Cardiac septum (tissue), 1 donor: ENCODE measurements around the gene MPZL3. TPM values are rescaled to one million over a fixed set of nuclear protein-coding genes. Genes with fewer than 3 reads are reported as not detected.
"Not testable (repeated sequence)": the region's sequence is repeated elsewhere in the genome, so short reads cannot be mapped to it uniquely, and the experiment has no call there.

ENCODE experiments used
- DNase-seq: peaks from one replicate; pipeline ENCODE4 v3.0.0-alpha.2; 2020; ENCODE audit warnings: low spot score
- intact Hi-C: fragments of 100-400 bp; cut with DNase I; formaldehyde crosslinking; loops from one replicate; pipeline ENCODE4 v1.14.0; 2022
- total RNA-seq: library from RNA; stranded (reverse); fragmentation: NEBNext Ultra II Directional; extraction: Animal tissue kit (Norgen Biotek cat#: 25700); gene quantifications from one replicate; pipeline ENCODE4 v1.2.1, GENCODE V29; 2021
- donor health status: DM: no; HTN: no; CAD: no.

Gene MPZL3
- total RNA-seq, 1 donor from 2014 or later, result 3.8 TPM

GRCh38 chr11:118198370-118198769 is 53.8 kb downstream of the MPZL3 start:
- DNase-seq, result peak; percentile 89
- intact Hi-C loops, result loop anchor here (2.0 to 5.0 kb wide), 3 partner anchors 39 to 154 kb away; no protein-coding TSS in a partner anchor

- peak; percentile 90 for DNase-seq
- intact Hi-C loops, result loop anchor here (1.0 to 5.0 kb wide), 2 partner anchors 20 to 42 kb away; no protein-coding TSS in a partner anchor
Measured at GRCh38 chr11:118194835-118195627, 57.1 kb downstream of the MPZL3 start.

GRCh38 chr11:118193910-118194566 is 58.1 kb downstream of the MPZL3 start:
- DNase-seq, result no peak
- intact Hi-C loops, result no loop called here

DNA sequence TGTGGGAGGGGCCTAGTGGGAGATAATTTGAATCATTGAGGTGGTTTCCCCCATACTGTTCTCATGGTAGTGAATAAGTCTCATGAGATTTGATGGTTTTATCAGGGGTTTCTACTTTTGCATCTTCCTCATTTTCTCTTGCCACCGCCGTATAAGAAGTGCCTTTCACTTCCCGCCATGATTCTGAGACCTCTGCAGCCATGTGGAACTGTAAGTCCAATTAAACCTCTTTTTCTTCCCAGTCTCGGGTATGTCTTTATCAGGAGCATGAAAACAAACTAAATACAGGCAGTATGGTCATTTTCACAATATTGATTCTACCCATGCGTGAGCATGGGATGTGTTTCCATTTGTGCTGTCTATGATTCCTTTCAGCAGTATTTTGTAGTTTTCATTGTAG is 59.3 kb downstream of the MPZL3 start:
- DNase-seq, intact Hi-C loops: not testable (repeated sequence)

DNA sequence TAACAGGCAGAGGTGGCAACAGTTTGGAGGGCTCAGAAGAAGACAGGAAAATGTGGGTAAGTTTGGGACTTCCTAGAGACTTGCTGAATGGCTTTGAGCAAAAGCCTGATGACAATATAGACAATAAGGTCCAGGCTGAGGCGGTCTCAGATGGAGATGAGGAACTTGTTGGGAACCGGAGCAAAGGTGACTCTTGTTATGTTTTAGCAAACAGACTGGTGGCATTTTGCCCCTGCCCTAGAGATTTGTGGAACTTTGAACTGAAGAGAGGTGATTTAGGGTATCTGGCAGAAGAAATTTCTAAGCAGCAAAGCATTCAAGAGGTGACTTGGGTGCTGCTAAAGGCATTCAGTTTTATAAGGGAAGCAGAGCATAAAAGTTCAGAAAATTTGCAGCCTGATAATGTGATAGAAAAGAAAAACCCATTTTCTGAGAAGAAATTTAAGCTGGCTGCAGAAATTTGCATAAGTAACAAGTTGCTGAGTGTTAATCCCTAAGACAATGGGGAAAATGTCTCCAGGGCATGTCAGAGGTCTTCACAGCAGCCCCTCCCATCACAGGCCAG is 61.1 kb downstream of the MPZL3 start:
- DNase-seq, intact Hi-C loops: not testable (repeated sequence)

DNA sequence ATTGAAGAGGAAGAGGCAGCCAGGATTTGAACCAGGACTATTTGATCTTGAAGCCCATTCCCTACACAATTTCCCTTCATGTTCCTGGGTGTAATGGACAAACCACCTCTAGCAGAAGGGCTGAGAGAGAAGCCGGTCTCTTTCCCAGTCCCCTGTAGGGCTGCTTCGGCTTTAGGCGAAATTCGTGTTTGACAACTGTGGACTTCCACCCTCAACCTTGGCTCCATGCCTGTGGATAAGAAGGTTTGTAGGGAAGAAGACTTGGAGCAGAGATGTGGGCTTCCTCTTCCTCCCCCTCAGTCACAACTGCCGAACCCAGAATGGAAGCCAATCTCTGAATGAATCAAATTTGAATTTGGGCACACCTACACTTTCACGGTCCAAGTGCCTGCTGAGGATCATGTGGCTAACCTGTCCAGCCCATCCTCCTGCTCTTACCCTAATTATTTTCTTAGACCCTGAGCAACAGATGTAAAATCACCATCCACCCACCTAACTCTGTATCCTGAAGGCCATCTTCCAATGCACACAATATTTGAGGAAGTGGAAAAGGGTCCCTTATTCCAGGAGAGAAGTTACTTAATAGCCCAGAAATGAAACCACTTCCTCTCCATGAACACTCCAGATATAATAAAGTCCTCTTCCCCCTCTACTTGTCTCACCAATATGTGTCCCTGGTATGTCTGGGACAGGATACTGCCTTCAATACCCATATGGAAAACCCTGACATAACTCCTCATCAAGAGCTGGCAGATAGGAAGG is 65.6 kb downstream of the MPZL3 start:
- intact Hi-C loops, result no loop called here

GRCh38 chr11:118184784-118185579 is 67.2 kb downstream of the MPZL3 start:
- peak; percentile 90 for DNase-seq
- intact Hi-C loops, result no loop called here

More for the DNA sequence above, 65.6 kb downstream of the MPZL3 start:
- no peak for DNase-seq

DNA sequence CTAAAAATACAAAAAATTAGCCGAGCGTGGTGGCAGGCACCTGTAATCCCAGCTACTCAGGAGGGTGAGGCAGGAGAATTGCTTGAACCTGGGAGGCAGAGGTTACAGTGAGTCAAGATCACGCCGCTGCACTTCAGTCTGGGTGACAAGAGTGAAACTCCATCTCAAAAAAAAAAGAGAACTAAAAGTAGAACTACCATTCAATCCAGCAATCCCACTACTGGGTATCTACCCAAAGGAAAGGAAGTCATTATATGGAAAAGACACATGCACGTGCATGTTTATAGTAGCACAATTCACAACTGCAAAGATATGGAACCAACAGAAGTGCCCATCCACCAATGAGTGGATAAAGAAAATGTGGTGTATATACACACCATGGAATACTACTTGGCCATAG is 68.5 kb downstream of the MPZL3 start:
- DNase-seq, intact Hi-C loops: not testable (repeated sequence)

DNA sequence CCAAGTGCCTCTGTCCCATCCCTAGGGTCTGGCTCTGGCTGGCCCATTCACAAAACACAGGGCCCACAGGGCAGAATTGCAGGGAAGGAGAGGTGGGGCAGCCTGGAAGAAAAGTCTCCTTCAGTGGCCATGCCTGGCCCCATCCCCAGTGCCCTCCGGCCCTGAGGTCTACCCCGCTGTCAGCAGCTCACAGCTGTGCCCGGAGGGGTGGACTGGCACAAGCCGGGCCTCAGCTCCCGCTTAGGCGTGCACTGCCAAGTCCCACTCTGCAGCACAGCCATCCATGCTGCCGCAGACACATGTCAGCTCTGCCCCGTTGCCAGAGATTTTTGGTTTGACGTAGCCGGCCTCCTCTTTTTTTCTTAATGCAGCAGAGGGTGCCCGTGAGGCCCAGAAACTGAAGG is 71.9 kb downstream of the MPZL3 start:
- intact Hi-C loops, result no loop called here
- peak; percentile 88 for DNase-seq

DNA sequence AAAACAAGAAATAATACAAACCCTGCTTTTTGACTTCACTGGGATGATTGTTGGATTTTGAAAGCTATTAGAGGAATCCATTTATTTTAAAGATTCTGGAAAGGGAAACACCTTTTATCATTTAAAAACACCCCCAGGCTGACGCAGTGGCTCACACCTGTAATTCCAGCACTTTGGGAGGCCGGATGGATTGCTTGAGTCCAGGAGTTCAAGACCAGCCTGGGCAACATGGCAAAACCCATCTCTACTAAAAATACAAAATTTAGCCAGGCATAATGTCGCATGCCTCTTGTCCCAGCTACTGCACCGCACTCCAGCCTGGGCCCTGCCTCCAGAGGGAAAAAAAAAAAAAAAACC is 75.4 kb downstream of the MPZL3 start:
- intact Hi-C loops, result no loop called here
- DNase-seq, result no peak

Other genes with a start within 250 kb of the MPZL3 start
- 0.32 TPM for gene TMPRSS4, start 175.3 kb downstream of the MPZL3 start, total RNA-seq
- gene SMIM35, start 165.4 kb downstream of the MPZL3 start, total RNA-seq, result not detected
- gene SCN4B, start 99.5 kb downstream of the MPZL3 start, total RNA-seq, result 17.0 TPM
- gene SCN2B, start 75.7 kb downstream of the MPZL3 start, total RNA-seq, result 20.0 TPM
- gene JAML, start 27.4 kb downstream of the MPZL3 start, total RNA-seq, result 5.4 TPM
- gene MPZL2, start 11.9 kb upstream of the MPZL3 start, total RNA-seq, result 24.2 TPM
- 0.48 TPM for gene CD3E, start 52.4 kb upstream of the MPZL3 start, total RNA-seq
- gene CD3D, start 90.3 kb upstream of the MPZL3 start, total RNA-seq, result 0.62 TPM
- 0.24 TPM for gene CD3G, start 92.0 kb upstream of the MPZL3 start, total RNA-seq
- gene UBE4A, start 107.2 kb upstream of the MPZL3 start, total RNA-seq, result 38.3 TPM
- 600 TPM for gene ATP5MG, start 149.2 kb upstream of the MPZL3 start, total RNA-seq
- 41.4 TPM for gene KMT2A, start 184.1 kb upstream of the MPZL3 start, total RNA-seq